SU-DHL-6 (cell line): ENCODE measurements around the gene FUT9.

Experiments used
- H2AFZ ChIP-seq: fragments of 200-600 bp; sonication (generic); 2 replicates; pipeline ENCODE4 v1.6.1; 2014; ENCODE audit warnings: low read depth, mild to moderate bottlenecking, moderate library complexity, mixed read lengths, antibody characterized with exemption, low read length; ENCODE audit not compliant: severe bottlenecking
- H3F3A ChIP-seq: fragments of 200-600 bp; shearing (Covaris generic); 2 replicates; pipeline ENCODE4 v1.6.0; 2016; ENCODE audit warnings: antibody characterized with exemption, mild to moderate bottlenecking; ENCODE audit not compliant: insufficient read depth
- H3K27ac ChIP-seq: fragments of 200-600 bp; sonication (generic); 2 replicates; pipeline ENCODE4 v1.5.1; 2016; ENCODE audit warnings: low read depth, mild to moderate bottlenecking, low read length, moderate library complexity, mixed read lengths
- H3K27me3 ChIP-seq: fragments of 200-600 bp; sonication (generic), shearing (Covaris generic); 2 replicates; pipeline ENCODE4 v1.6.0; 2014; ENCODE audit warnings: mild to moderate bottlenecking, low read length
- H3K36me3 ChIP-seq: fragments of 200-600 bp; sonication (generic); 2 replicates; pipeline ENCODE4 v1.6.1; 2014; ENCODE audit warnings: mild to moderate bottlenecking, low read length, mixed read lengths
- H3K4me2 ChIP-seq: fragments of 300-600, 200-600 bp; shearing (Covaris generic), sonication (generic); 2 replicates; pipeline ENCODE4 v1.6.0; 2014; ENCODE audit warnings: low read length, low read depth, mild to moderate bottlenecking; ENCODE audit not compliant: poor library complexity, severe bottlenecking
- H3K4me3 ChIP-seq: fragments of 200-600 bp; sonication (generic); 2 replicates; pipeline ENCODE4 v1.5.1; 2014; ENCODE audit warnings: antibody characterized with exemption, low read length, mild to moderate bottlenecking, mixed read lengths; ENCODE audit not compliant: insufficient read depth, poor library complexity, severe bottlenecking
- H3K79me2 ChIP-seq: fragments of 200-600 bp; sonication (generic); 2 replicates; pipeline ENCODE4 v1.6.1; 2014; ENCODE audit warnings: mild to moderate bottlenecking, low read length, moderate library complexity; ENCODE audit not compliant: insufficient read depth
- H3K9ac ChIP-seq: fragments of 200-600 bp; sonication (generic); 2 replicates; pipeline ENCODE4 v1.7.0; 2014; ENCODE audit warnings: mild to moderate bottlenecking, low read length
- H3K9me2 ChIP-seq: fragments of 200-600 bp; sonication (generic); replicated peaks from 2 replicates; pipeline ENCODE4 v1.6.1; 2014; ENCODE audit warnings: low read length; ENCODE audit not compliant: insufficient read depth
- H3K9me3 ChIP-seq: fragments of 200-600 bp; sonication (generic); 2 replicates; pipeline ENCODE4 v1.6.1; 2014; ENCODE audit warnings: low read length, mixed read lengths; ENCODE audit not compliant: insufficient read depth
- H4K20me1 ChIP-seq: fragments of 200-600 bp; sonication (generic); 2 replicates; pipeline ENCODE4 v1.6.1; 2014; ENCODE audit warnings: low read depth, mild to moderate bottlenecking, antibody characterized with exemption, low read length, moderate library complexity, mixed read lengths
- CTCF ChIP-seq: fragments of 200-600 bp; sonication (generic); IDR thresholded peaks from one replicate; pipeline ENCODE4 v1.5.1; 2017; ENCODE audit warnings: antibody characterized with exemption, mild to moderate bottlenecking, low read length, moderate library complexity; ENCODE audit not compliant: insufficient read depth, poor library complexity, severe bottlenecking
- EZH2phosphoT487 ChIP-seq: fragments of 200-600 bp; sonication (generic), shearing (Covaris generic); conservative IDR thresholded peaks from 2 replicates; pipeline ENCODE4 v1.6.1; 2018; ENCODE audit warnings: mild to moderate bottlenecking, antibody characterized with exemption, low read length, moderate library complexity, mixed read lengths

The FUT9 gene

GRCh38 chr6:96104910-96105309, 89.1 kb downstream of the FUT9 start:
- H3K9ac ChIP-seq = no peak overlapping the region
- no peaks in the 10 kb centered on the region for H4K20me1 ChIP-seq
- H2AFZ ChIP-seq = no peak overlapping the region
- H3K27me3 ChIP-seq = no peaks in the 10 kb centered on the region
- no peak overlapping the region for H3K4me3 ChIP-seq
- no peaks in the 10 kb centered on the region for H3F3A ChIP-seq
- no peaks in the 10 kb centered on the region for H3K79me2 ChIP-seq
- no peak overlapping the region for H3K4me2 ChIP-seq
- TF ChIP-seq CTCF (no peak), EZH2phosphoT487 (no peak)
- no peak overlapping the region for H3K27ac ChIP-seq
- H3K36me3 ChIP-seq = no peaks in the 10 kb centered on the region
- H3K9me3 ChIP-seq = no peaks in the 10 kb centered on the region
- H3K9me2 ChIP-seq = no peaks in the 10 kb centered on the region

GRCh38 chr6:96110878-96111277, 95.1 kb downstream of the FUT9 start:
- Histone ChIP-seq H3K27me3 (no peaks in the 10 kb centered on the region), H3K9me2 (no peaks in the 10 kb centered on the region)

GRCh38 chr6:96116674-96117073, 100.9 kb downstream of the FUT9 start:
- no peaks in the 10 kb centered on the region for H3K9me2 ChIP-seq
- H3K9ac ChIP-seq = no peak overlapping the region
- H3K79me2 ChIP-seq = no peaks in the 10 kb centered on the region
- no peaks in the 10 kb centered on the region for H3F3A ChIP-seq
- H4K20me1 ChIP-seq = no peaks in the 10 kb centered on the region
- no peaks in the 10 kb centered on the region for H3K27me3 ChIP-seq
- no peak overlapping the region for H3K27ac ChIP-seq
- TF ChIP-seq EZH2phosphoT487 (no peak), CTCF (no peak)
- H3K36me3 ChIP-seq = no peaks in the 10 kb centered on the region
- H3K4me2 ChIP-seq = no peak overlapping the region
- H3K9me3 ChIP-seq = no peaks in the 10 kb centered on the region
- no peak overlapping the region for H2AFZ ChIP-seq
- no peak overlapping the region for H3K4me3 ChIP-seq

More at GRCh38 chr6:96110878-96111277, 95.1 kb downstream of the FUT9 start:
- no peaks in the 10 kb centered on the region for H4K20me1 ChIP-seq
- no peaks in the 10 kb centered on the region for H3K36me3 ChIP-seq
- no peaks in the 10 kb centered on the region for H3K79me2 ChIP-seq
- H2AFZ ChIP-seq = no peak overlapping the region
- no peak overlapping the region for H3K4me3 ChIP-seq
- TF ChIP-seq EZH2phosphoT487 (no peak), CTCF (no peak)
- H3K9me3 ChIP-seq = no peaks in the 10 kb centered on the region
- no peaks in the 10 kb centered on the region for H3F3A ChIP-seq
- H3K4me2 ChIP-seq = no peak overlapping the region
- H3K27ac ChIP-seq = no peak overlapping the region
- H3K9ac ChIP-seq = no peak overlapping the region
